SK-N-SH (cell line): ENCODE results near the gene LRTM1. TPM values are rescaled to one million over a fixed set of nuclear protein-coding genes. Genes with fewer than 3 reads are reported as not detected.

Experiments used
- CTCF ChIA-PET: fragments of 300-600, 350-600 bp; formaldehyde crosslinking; extraction: SDS; loops from one replicate; lab custom pipeline; 2021; lab: Yijun Ruan, JAX
- POLR2A ChIA-PET: fragments of 350-600 bp; sonication (Branson Sonifier 250); formaldehyde crosslinking; extraction: SDS; loops from one replicate; lab custom pipeline; 2020; ENCODE audit warnings: antibody characterized with exemption, inconsistent platforms; lab: Yijun Ruan, JAX
- DNase-seq: peaks from one replicate; pipeline ENCODE4 v3.0.0; 2012
- H2AFZ ChIP-seq: fragments of 200-600 bp; sonication (generic); 2 replicates; pipeline ENCODE4 v1.8.1; 2016; ENCODE audit warnings: antibody characterized with exemption, mild to moderate bottlenecking, low read depth
- H3F3A ChIP-seq: fragments of 200-600 bp; sonication (generic); replicated peaks from 2 replicates; pipeline ENCODE3; 2016; ENCODE audit warnings: antibody characterized with exemption, mild to moderate bottlenecking; ENCODE audit not compliant: insufficient read depth
- H3K27ac ChIP-seq, 2 experiments: fragments of 200-500 bp in 1 of 2; fragments of 200-600 bp in 1 of 2; sonication (Bioruptor generic) in 1 of 2; sonication (generic), shearing (Covaris generic) in 1 of 2; 2 replicates each; pipeline versions ENCODE4 v1.5.1 to v1.6.1; 2014 to 2016; ENCODE audit warnings: low read depth in 2 of 2, inconsistent platforms in 1 of 2, low read length in 1 of 2, mild to moderate bottlenecking in 1 of 2, mixed read lengths in 1 of 2
- H3K27me3 ChIP-seq: fragments of 200-600 bp; sonication (generic), shearing (Covaris generic); 2 replicates; pipeline ENCODE4 v1.6.1; 2016; ENCODE audit warnings: mixed run types; ENCODE audit not compliant: insufficient read depth
- H3K36me3 ChIP-seq, 2 experiments: fragments of 200-500 bp in 1 of 2; fragments of 200-600 bp in 1 of 2; sonication (Bioruptor generic) in 1 of 2; sonication (generic) in 1 of 2; replicated peaks in 1 of 2; 2 replicates each; pipeline versions ENCODE3 to v1.5.1; 2014 to 2016; ENCODE audit warnings: low read length in 1 of 2, mild to moderate bottlenecking in 1 of 2; ENCODE audit not compliant: insufficient read depth in 2 of 2, control insufficient read depth in 1 of 2
- H3K4me1 ChIP-seq, 2 experiments: fragments of 200-500 bp in 1 of 2; fragments of 200-600 bp in 1 of 2; sonication (Bioruptor generic) in 1 of 2; sonication (generic), shearing (Covaris generic) in 1 of 2; 2 replicates each; pipeline versions ENCODE4 v1.5.1 to v1.6.1; 2014 to 2016; ENCODE audit warnings: low read depth in 1 of 2, low read length in 1 of 2, mixed run types in 1 of 2; ENCODE audit not compliant: insufficient read depth in 2 of 2, control insufficient read depth in 1 of 2
- H3K4me2 ChIP-seq: fragments of 200-600 bp; sonication (generic), shearing (Covaris generic); 2 replicates; pipeline ENCODE4 v1.6.1; 2017; ENCODE audit warnings: mixed run types
- H3K4me3 ChIP-seq, 2 experiments: fragments of 200-500 bp in 1 of 2; fragments of 200-600 bp in 1 of 2; sonication (Bioruptor generic) in 1 of 2; sonication (generic), shearing (Covaris generic) in 1 of 2; 2 replicates each; pipeline versions ENCODE4 v1.5.1 to v1.8.1; 2014 to 2016; ENCODE audit warnings: low read depth in 2 of 2, inconsistent platforms in 1 of 2, low read length in 1 of 2, mild to moderate bottlenecking in 1 of 2, mixed read lengths in 1 of 2, moderate library complexity in 1 of 2
- H3K79me2 ChIP-seq: fragments of 200-600 bp; sonication (generic); 2 replicates; pipeline ENCODE4 v1.8.1; 2017; ENCODE audit warnings: mild to moderate bottlenecking; ENCODE audit not compliant: insufficient read depth
- H3K9ac ChIP-seq: fragments of 200-600 bp; sonication (generic); 2 replicates; pipeline ENCODE4 v1.6.1; 2017; ENCODE audit warnings: mixed run types
- H3K9me2 ChIP-seq: fragments of 200-600 bp; sonication (generic); 2 replicates; pipeline ENCODE4 v1.6.1; 2017; ENCODE audit warnings: mixed run types
- H3K9me3 ChIP-seq: fragments of 200-600 bp; sonication (generic); 2 replicates; pipeline ENCODE4 v1.6.1; 2017; ENCODE audit warnings: mixed run types, mild to moderate bottlenecking, moderate library complexity
- H4K20me1 ChIP-seq: fragments of 200-600 bp; sonication (generic); 2 replicates; pipeline ENCODE4 v1.6.1; 2017; ENCODE audit warnings: mild to moderate bottlenecking, mixed run types; ENCODE audit not compliant: insufficient read depth
- ELF1 ChIP-seq: IDR thresholded peaks from 2 replicates; pipeline ENCODE4 v1.4.0; 2012
- FOXJ3 ChIP-seq: sonication (generic); formaldehyde crosslinking; IDR thresholded peaks from 2 replicates; pipeline ENCODE4 v1.5.1; 2020; ENCODE audit warnings: mild to moderate bottlenecking, missing genetic modification reagents
- NFIC ChIP-seq: IDR thresholded peaks from 2 replicates; pipeline ENCODE4 v1.4.0; 2012; ENCODE audit warnings: borderline replicate concordance
- NRF1 ChIP-seq: IDR thresholded peaks from 2 replicates; pipeline ENCODE4 v1.6.1; 2012; ENCODE audit warnings: low read depth, mild to moderate bottlenecking, low read length
- RAD21 ChIP-seq: IDR thresholded peaks from 2 replicates; pipeline ENCODE4 v1.6.1; 2012; ENCODE audit warnings: mild to moderate bottlenecking, low read length
- RCOR1 ChIP-seq: fragments of 150-350 bp; IDR thresholded peaks from 2 replicates; pipeline ENCODE4 v1.6.1; 2017; ENCODE audit warnings: antibody characterized with exemption, low read length
- RFX5 ChIP-seq: IDR thresholded peaks from 2 replicates; pipeline ENCODE4 v1.6.1; 2012; ENCODE audit warnings: mild to moderate bottlenecking, improper control_type of control experiment, low read length
- RXRA ChIP-seq: IDR thresholded peaks from 2 replicates; pipeline ENCODE4 v1.4.0; 2012; ENCODE audit warnings: low read depth, mild to moderate bottlenecking, borderline replicate concordance
- SIN3A ChIP-seq: IDR thresholded peaks from 2 replicates; pipeline ENCODE4 v1.6.1; 2012; ENCODE audit warnings: low read depth, mild to moderate bottlenecking, low read length, moderate library complexity, borderline replicate concordance
- WGBS: methylation state at CpG from one replicate; pipeline ENCODE4 v1.1.6; 2017; ENCODE audit warnings: low lambda C conversion rate; 5-methylcytosine and 5-hydroxymethylcytosine counted together
- polyA plus RNA-seq, 3 experiments: library from polyadenylated mRNA; depleted of rRNA; stranded (reverse); fragments of >200 nt; gene quantifications; 2 replicates each; pipeline ENCODE4 v1.2.3, GENCODE V29; 2012
- TF ChIP-seq, protein P1 (sequence below): fragments of 150-350 bp; IDR thresholded peaks from 2 replicates; pipeline ENCODE4 v1.6.1; 2016; ENCODE audit warnings: mild to moderate bottlenecking, low read depth, low read length
- TF ChIP-seq, protein P2 (sequence below): IDR thresholded peaks from 2 replicates; pipeline ENCODE4 v1.6.1; 2012; ENCODE audit warnings: mild to moderate bottlenecking, low read depth, low read length, moderate library complexity
- TF ChIP-seq, protein P3 (sequence below): fragments of 150-350 bp; IDR thresholded peaks from 2 replicates; pipeline ENCODE4 v1.6.1; 2017; ENCODE audit warnings: antibody characterized with exemption, low read length, low read depth, borderline replicate concordance
- TF ChIP-seq, protein P4 (sequence below): IDR thresholded peaks from 2 replicates; pipeline ENCODE4 v1.4.0; 2012; ENCODE audit warnings: low read depth, borderline replicate concordance
- TF ChIP-seq, protein P5 (sequence below): IDR thresholded peaks from 2 replicates; pipeline ENCODE4 v1.4.0; 2012; ENCODE audit warnings: low read depth, borderline replicate concordance

The LRTM1 gene
- polyA plus RNA-seq, 1 of the 3 experiments (the other 2 are of a cell fraction) = 0.03 TPM

DNA sequence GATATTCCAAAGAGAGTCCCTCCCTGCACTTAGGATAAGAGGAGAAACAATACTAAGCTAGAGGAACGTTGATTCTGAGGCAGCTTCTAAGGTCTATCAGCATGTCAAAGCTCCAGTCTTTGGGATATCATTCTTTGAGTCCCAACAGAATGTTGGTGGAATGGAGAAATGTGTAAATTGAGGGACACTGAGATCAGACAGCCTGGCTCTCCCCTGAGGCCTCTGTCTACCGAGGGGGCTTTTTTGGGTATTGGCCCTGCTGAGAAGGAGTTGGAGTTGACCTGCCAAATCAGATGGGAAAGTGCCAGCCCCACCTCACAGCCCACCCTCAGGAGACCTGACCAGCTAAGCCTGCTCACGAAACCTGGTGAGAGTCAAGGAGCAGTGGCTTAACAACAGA lies 27.6 kb upstream of the LRTM1 start:
- no peak overlapping the region for H2AFZ ChIP-seq
- CTCF ChIA-PET = no interaction called here
- TF ChIP-seq SIN3A = no peak
- no peak for TF ChIP-seq RFX5
- no peak for TF ChIP-seq NRF1
- TF ChIP-seq RCOR1 = no peak
- TF ChIP-seq RAD21 = no peak
- DNase-seq = no peak
- no peak overlapping the region for H3K9ac ChIP-seq
- H3F3A ChIP-seq = no peaks in the 10 kb centered on the region
- no peak overlapping the region for H3K27ac ChIP-seq
- no peaks in the 10 kb centered on the region for H3K79me2 ChIP-seq
- no peak overlapping the region for H3K4me2 ChIP-seq
- no peaks in the 10 kb centered on the region for H3K9me2 ChIP-seq
- WGBS = 96% methylated on average over 3 of the region's 3 CpGs
- peaks cover 9 to 22% of the 10 kb centered on the region in 2 experiments; a peak in 3 of 4 replicates for H3K4me1 ChIP-seq
- no peaks in the 10 kb centered on the region for H3K27me3 ChIP-seq
- no peaks in the 10 kb centered on the region for H4K20me1 ChIP-seq
- H3K4me3 ChIP-seq = no peak overlapping the region
- POLR2A ChIA-PET = no interaction called here
- no peaks in the 10 kb centered on the region for H3K36me3 ChIP-seq
- H3K9me3 ChIP-seq = no peaks in the 10 kb centered on the region

DNA sequence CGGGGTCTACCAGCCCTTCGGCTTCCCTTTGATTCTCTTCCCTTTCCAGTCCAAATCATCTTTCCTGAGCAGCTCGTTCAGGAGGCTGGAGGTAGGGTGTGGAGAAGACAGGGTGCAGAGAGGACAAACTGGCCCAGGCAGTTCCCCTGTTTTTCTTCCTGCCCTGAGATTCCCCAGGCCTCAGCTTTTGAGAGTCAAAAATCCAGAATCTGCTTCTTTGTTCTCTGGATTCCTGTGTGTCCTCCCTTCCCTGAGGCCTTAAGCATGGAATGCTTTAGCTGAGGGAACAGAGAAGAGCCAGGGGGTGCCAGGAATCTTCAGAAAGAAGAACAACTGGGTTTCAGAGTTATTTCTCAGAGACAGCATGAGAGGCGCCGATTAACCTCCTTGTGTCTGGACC lies 26.7 kb upstream of the LRTM1 start:
- Histone ChIP-seq H3K27me3 (no peaks in the 10 kb centered on the region), H3F3A (no peaks in the 10 kb centered on the region), H3K4me3 (no peak overlapping the region), H3K27ac (peak overlapping the region; percentile 63 to 68), H3K36me3 (no peaks in the 10 kb centered on the region), H3K79me2 (no peaks in the 10 kb centered on the region), H3K9me2 (no peaks in the 10 kb centered on the region), H2AFZ (0 out of 2 replicates have a peak overlapping the region, but pooled peaks have one; percentile 1), H3K4me1 (peaks cover 9 to 27% of the 10 kb centered on the region in 2 experiments; a peak in 3 of 4 replicates), H3K9me3 (no peaks in the 10 kb centered on the region), H4K20me1 (no peaks in the 10 kb centered on the region), H3K9ac (peak overlapping the region; percentile 48), H3K4me2 (peak overlapping the region; percentile 5; the same call in 1 of the 2 replicates)
- CTCF ChIA-PET = interaction anchor here (1.1 kb wide), 1 partner anchor 101 kb away, joined by 3 read pairs; no protein-coding TSS in a partner anchor
- no peak for DNase-seq
- TF ChIP-seq, protein P1, sequence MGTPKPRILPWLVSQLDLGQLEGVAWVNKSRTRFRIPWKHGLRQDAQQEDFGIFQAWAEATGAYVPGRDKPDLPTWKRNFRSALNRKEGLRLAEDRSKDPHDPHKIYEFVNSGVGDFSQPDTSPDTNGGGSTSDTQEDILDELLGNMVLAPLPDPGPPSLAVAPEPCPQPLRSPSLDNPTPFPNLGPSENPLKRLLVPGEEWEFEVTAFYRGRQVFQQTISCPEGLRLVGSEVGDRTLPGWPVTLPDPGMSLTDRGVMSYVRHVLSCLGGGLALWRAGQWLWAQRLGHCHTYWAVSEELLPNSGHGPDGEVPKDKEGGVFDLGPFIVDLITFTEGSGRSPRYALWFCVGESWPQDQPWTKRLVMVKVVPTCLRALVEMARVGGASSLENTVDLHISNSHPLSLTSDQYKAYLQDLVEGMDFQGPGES = no peak
- TF ChIP-seq RCOR1 (no peak), FOXJ3 (CRISPR knock-in tag) (no peak), ELF1 (no peak), RXRA (no peak), NFIC (no peak)
- TF ChIP-seq, protein P2, sequence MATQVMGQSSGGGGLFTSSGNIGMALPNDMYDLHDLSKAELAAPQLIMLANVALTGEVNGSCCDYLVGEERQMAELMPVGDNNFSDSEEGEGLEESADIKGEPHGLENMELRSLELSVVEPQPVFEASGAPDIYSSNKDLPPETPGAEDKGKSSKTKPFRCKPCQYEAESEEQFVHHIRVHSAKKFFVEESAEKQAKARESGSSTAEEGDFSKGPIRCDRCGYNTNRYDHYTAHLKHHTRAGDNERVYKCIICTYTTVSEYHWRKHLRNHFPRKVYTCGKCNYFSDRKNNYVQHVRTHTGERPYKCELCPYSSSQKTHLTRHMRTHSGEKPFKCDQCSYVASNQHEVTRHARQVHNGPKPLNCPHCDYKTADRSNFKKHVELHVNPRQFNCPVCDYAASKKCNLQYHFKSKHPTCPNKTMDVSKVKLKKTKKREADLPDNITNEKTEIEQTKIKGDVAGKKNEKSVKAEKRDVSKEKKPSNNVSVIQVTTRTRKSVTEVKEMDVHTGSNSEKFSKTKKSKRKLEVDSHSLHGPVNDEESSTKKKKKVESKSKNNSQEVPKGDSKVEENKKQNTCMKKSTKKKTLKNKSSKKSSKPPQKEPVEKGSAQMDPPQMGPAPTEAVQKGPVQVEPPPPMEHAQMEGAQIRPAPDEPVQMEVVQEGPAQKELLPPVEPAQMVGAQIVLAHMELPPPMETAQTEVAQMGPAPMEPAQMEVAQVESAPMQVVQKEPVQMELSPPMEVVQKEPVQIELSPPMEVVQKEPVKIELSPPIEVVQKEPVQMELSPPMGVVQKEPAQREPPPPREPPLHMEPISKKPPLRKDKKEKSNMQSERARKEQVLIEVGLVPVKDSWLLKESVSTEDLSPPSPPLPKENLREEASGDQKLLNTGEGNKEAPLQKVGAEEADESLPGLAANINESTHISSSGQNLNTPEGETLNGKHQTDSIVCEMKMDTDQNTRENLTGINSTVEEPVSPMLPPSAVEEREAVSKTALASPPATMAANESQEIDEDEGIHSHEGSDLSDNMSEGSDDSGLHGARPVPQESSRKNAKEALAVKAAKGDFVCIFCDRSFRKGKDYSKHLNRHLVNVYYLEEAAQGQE = no peak
- TF ChIP-seq, protein P3, sequence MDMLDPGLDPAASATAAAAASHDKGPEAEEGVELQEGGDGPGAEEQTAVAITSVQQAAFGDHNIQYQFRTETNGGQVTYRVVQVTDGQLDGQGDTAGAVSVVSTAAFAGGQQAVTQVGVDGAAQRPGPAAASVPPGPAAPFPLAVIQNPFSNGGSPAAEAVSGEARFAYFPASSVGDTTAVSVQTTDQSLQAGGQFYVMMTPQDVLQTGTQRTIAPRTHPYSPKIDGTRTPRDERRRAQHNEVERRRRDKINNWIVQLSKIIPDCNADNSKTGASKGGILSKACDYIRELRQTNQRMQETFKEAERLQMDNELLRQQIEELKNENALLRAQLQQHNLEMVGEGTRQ = no peak
- TF ChIP-seq, protein P4, sequence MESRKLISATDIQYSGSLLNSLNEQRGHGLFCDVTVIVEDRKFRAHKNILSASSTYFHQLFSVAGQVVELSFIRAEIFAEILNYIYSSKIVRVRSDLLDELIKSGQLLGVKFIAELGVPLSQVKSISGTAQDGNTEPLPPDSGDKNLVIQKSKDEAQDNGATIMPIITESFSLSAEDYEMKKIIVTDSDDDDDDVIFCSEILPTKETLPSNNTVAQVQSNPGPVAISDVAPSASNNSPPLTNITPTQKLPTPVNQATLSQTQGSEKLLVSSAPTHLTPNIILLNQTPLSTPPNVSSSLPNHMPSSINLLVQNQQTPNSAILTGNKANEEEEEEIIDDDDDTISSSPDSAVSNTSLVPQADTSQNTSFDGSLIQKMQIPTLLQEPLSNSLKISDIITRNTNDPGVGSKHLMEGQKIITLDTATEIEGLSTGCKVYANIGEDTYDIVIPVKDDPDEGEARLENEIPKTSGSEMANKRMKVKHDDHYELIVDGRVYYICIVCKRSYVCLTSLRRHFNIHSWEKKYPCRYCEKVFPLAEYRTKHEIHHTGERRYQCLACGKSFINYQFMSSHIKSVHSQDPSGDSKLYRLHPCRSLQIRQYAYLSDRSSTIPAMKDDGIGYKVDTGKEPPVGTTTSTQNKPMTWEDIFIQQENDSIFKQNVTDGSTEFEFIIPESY = no peak
- TF ChIP-seq, protein P5, sequence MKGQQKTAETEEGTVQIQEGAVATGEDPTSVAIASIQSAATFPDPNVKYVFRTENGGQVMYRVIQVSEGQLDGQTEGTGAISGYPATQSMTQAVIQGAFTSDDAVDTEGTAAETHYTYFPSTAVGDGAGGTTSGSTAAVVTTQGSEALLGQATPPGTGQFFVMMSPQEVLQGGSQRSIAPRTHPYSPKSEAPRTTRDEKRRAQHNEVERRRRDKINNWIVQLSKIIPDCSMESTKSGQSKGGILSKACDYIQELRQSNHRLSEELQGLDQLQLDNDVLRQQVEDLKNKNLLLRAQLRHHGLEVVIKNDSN = no peak
- POLR2A ChIA-PET = no interaction called here
- 85% methylated on average over 5 of the region's 5 CpGs for WGBS
